Activated T-cell treated with anti-CD3 and anti-CD28 coated beads for 24 hours (primary cell): Measurements from ENCODE around the gene RBM42.
"Not testable (repeated sequence)": the region's sequence is repeated elsewhere in the genome, so short reads cannot be mapped to it uniquely, and the experiment has no call there.

ENCODE experiments used
- DNase-seq: peaks from one replicate; pipeline ENCODE4 v3.0.0-alpha.2; 2020; ENCODE audit warnings: low read depth

RBM42 gene

GRCh38 chr19:35628565-35629331 lies at the start of gene RBM42:
Gene RBM42 (plus strand): TSS chr19:35629036. CDS start chr19:35629154, 118 bp downstream.
- DNase-seq, result peak; percentile 97

GRCh38 chr19:35582760-35583159 lies 46.1 kb upstream of the RBM42 start:
- no peak for DNase-seq

GRCh38 chr19:35585848-35586247 lies 43.0 kb upstream of the RBM42 start, which contains the start of gene PMIS2:
Gene PMIS2 (plus strand): TSS chr19:35586173. CDS start chr19:35586260, 87 bp downstream.
- DNase-seq, result no peak

GRCh38 chr19:35587321-35587720 lies 41.5 kb upstream of the RBM42 start:
- DNase-seq, result no peak

- no peak for DNase-seq
These were observed 38.0 kb upstream of the RBM42 start for GRCh38 chr19:35590875-35591274.

GRCh38 chr19:35592226-35592625 lies 36.6 kb upstream of the RBM42 start:
- no peak for DNase-seq

GRCh38 chr19:35595026-35595425 lies 33.8 kb upstream of the RBM42 start:
- not testable (repeated sequence) for DNase-seq

- DNase-seq, result no peak
These were observed 32.9 kb upstream of the RBM42 start for GRCh38 chr19:35595928-35596327.

GRCh38 chr19:35596366-35596999 lies 32.4 kb upstream of the RBM42 start:
- no peak for DNase-seq

- no peak for DNase-seq
These were observed 26.9 kb upstream of the RBM42 start for GRCh38 chr19:35601971-35602370.

GRCh38 chr19:35604436-35604835 lies 24.4 kb upstream of the RBM42 start:
- not testable (repeated sequence) for DNase-seq

- DNase-seq, result not testable (repeated sequence)
These were observed 21.7 kb upstream of the RBM42 start for GRCh38 chr19:35607170-35607569.

GRCh38 chr19:35607661-35608060 lies 21.2 kb upstream of the RBM42 start:
- DNase-seq, result no peak

GRCh38 chr19:35608251-35608650 lies 20.6 kb upstream of the RBM42 start:
- DNase-seq, result no peak

- no peak for DNase-seq
These were observed 18.9 kb upstream of the RBM42 start for GRCh38 chr19:35609851-35610353.

- no peak for DNase-seq
These were observed 16.6 kb upstream of the RBM42 start for GRCh38 chr19:35612224-35612558.

GRCh38 chr19:35612559-35613321 lies 16.1 kb upstream of the RBM42 start, which contains the start of gene HAUS5:
Gene HAUS5 (plus strand): TSS chr19:35612735. CDS start chr19:35612795, 60 bp downstream.
- peak; percentile 95 for DNase-seq

GRCh38 chr19:35613574-35613973 lies 15.3 kb upstream of the RBM42 start:
- DNase-seq, result no peak

GRCh38 chr19:35615036-35615435 lies 13.8 kb upstream of the RBM42 start:
- DNase-seq, result no peak

GRCh38 chr19:35618857-35619256 lies 10.0 kb upstream of the RBM42 start:
- no peak for DNase-seq

- no peak for DNase-seq
These were observed 9.4 kb upstream of the RBM42 start for GRCh38 chr19:35619290-35619923.

- no peak for DNase-seq
These were observed 8.8 kb upstream of the RBM42 start for GRCh38 chr19:35620001-35620400.
